Ishikawa (cell line): ENCODE results near the gene OXER1.

Experiments used
- CEBPB ChIP-seq: IDR thresholded peaks from 2 replicates; pipeline ENCODE4 v1.6.1; 2012
- CREB1 ChIP-seq: IDR thresholded peaks from 2 replicates; pipeline ENCODE4 v1.6.1; 2012; ENCODE audit warnings: low read depth
- EGR1 ChIP-seq: IDR thresholded peaks from 2 replicates; pipeline ENCODE4 v1.6.1; 2012
- EP300 ChIP-seq: IDR thresholded peaks from 2 replicates; pipeline ENCODE4 v1.6.1; 2012; ENCODE audit warnings: borderline replicate concordance
- FOXM1 ChIP-seq: IDR thresholded peaks from 2 replicates; pipeline ENCODE4 v1.6.1; 2012; ENCODE audit warnings: low read depth, borderline replicate concordance
- NFIC ChIP-seq: IDR thresholded peaks from 2 replicates; pipeline ENCODE4 v1.6.1; 2012
- RAD21 ChIP-seq: IDR thresholded peaks from 2 replicates; pipeline ENCODE4 v1.6.1; 2012; ENCODE audit warnings: low read depth
- TAF1 ChIP-seq: IDR thresholded peaks from 2 replicates; pipeline ENCODE4 v1.6.1; 2012; ENCODE audit warnings: low read depth, mild to moderate bottlenecking
- TCF12 ChIP-seq: IDR thresholded peaks from 2 replicates; pipeline ENCODE4 v1.6.1; 2012; ENCODE audit warnings: low read depth
- TEAD4 ChIP-seq: IDR thresholded peaks from 2 replicates; pipeline ENCODE4 v1.6.1; 2012
- YY1 ChIP-seq: IDR thresholded peaks from 2 replicates; pipeline ENCODE4 v1.6.1; 2012; ENCODE audit warnings: low read depth
- ZBTB7A ChIP-seq: IDR thresholded peaks from 2 replicates; pipeline ENCODE4 v1.6.1; 2012; ENCODE audit warnings: low read depth
- TF ChIP-seq, protein P1 (sequence below): IDR thresholded peaks from 2 replicates; pipeline ENCODE4 v1.6.1; 2012; ENCODE audit warnings: low read depth, mild to moderate bottlenecking
- TF ChIP-seq, protein P2 (sequence below): IDR thresholded peaks from 2 replicates; pipeline ENCODE4 v1.6.1; 2012
- TF ChIP-seq, protein P3 (sequence below): IDR thresholded peaks from 2 replicates; pipeline ENCODE4 v1.6.1; 2012

The OXER1 gene

DNA sequence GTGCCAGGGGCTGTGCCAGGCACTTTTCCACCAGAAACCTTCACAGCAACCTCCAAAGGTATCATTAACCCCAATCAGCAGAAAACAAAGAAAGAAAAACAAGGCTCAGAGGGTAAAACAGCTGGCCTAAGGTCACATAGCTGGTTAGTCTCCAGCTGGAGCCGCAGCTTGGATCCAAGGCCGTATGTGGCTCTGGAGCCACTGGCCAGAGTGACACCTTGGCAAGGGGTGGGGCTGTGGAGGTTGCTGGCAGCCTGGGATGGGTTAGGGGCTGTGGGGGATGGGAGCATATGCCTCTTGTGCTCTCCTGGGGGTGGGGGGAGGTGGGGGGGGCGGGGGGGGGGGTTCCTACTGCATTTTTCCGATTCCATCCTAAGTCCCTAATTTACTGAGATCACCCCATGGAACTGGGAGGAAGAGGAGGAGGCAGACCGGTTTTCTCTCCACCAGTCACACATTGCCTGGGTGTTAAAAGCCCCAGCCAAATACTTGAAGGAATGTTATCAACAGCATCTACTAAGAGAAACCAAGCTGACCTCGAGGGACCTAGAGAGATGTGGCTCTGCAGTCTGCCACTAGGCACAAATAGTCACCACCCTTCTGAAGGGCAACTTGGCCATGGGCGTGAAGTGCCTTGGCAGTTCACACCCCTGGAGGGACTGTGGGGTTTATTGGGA lies 20.4 kb upstream of the OXER1 start:
- TF ChIP-seq EP300 (no peak), TCF12 (no peak), YY1 (no peak), NFIC (no peak)
- TF ChIP-seq, protein P1, sequence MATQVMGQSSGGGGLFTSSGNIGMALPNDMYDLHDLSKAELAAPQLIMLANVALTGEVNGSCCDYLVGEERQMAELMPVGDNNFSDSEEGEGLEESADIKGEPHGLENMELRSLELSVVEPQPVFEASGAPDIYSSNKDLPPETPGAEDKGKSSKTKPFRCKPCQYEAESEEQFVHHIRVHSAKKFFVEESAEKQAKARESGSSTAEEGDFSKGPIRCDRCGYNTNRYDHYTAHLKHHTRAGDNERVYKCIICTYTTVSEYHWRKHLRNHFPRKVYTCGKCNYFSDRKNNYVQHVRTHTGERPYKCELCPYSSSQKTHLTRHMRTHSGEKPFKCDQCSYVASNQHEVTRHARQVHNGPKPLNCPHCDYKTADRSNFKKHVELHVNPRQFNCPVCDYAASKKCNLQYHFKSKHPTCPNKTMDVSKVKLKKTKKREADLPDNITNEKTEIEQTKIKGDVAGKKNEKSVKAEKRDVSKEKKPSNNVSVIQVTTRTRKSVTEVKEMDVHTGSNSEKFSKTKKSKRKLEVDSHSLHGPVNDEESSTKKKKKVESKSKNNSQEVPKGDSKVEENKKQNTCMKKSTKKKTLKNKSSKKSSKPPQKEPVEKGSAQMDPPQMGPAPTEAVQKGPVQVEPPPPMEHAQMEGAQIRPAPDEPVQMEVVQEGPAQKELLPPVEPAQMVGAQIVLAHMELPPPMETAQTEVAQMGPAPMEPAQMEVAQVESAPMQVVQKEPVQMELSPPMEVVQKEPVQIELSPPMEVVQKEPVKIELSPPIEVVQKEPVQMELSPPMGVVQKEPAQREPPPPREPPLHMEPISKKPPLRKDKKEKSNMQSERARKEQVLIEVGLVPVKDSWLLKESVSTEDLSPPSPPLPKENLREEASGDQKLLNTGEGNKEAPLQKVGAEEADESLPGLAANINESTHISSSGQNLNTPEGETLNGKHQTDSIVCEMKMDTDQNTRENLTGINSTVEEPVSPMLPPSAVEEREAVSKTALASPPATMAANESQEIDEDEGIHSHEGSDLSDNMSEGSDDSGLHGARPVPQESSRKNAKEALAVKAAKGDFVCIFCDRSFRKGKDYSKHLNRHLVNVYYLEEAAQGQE: no peak
- TF ChIP-seq, protein P2, sequence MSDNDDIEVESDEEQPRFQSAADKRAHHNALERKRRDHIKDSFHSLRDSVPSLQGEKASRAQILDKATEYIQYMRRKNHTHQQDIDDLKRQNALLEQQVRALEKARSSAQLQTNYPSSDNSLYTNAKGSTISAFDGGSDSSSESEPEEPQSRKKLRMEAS: no peak
- TF ChIP-seq, protein P3, sequence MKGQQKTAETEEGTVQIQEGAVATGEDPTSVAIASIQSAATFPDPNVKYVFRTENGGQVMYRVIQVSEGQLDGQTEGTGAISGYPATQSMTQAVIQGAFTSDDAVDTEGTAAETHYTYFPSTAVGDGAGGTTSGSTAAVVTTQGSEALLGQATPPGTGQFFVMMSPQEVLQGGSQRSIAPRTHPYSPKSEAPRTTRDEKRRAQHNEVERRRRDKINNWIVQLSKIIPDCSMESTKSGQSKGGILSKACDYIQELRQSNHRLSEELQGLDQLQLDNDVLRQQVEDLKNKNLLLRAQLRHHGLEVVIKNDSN: no peak

- TF ChIP-seq, protein P1: no peak
- TF ChIP-seq TEAD4 (no peak), NFIC (no peak), TCF12 (no peak), TAF1 (no peak), ZBTB7A (no peak), EP300 (no peak), YY1 (no peak), EGR1 (no peak), CEBPB (no peak), FOXM1 (no peak), CREB1 (no peak), RAD21 (no peak)
- TF ChIP-seq, protein P2: no peak
- TF ChIP-seq, protein P3: no peak
Observed at GRCh38 chr2:42783511-42783910, 19.6 kb upstream of the OXER1 start.

DNA sequence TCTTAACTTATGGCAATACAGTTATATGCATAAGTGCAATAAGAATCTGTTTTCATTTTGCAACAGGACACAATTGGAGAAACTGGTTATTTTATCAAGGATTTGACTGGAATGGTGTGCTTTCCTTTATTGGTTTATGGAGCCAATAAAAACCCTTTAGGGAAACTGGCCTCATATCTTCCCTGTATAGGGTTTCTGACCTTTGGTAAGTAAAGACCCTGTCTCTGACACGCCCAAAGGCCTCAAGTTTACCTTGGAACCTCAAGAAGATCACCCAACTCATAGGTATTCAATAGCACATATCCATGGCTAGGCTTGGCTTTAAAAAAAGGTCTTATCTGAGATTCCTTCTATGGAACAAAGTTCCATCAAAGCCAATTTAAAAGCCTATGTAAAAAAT lies 17.2 kb upstream of the OXER1 start:
- TF ChIP-seq, protein P1: no peak
- TF ChIP-seq, protein P2: no peak

GRCh38 chr2:42777883-42778805 lies 14.2 kb upstream of the OXER1 start:
- TF ChIP-seq CREB1 (no peak), NFIC (no peak), TAF1 (no peak), ZBTB7A (no peak), TCF12 (no peak), EP300 (no peak), TEAD4 (no peak), EGR1 (no peak), YY1 (no peak), FOXM1 (no peak)
- TF ChIP-seq, protein P3: no peak
- TF ChIP-seq, protein P1: no peak
- TF ChIP-seq, protein P2: no peak
